HepG2 (cell line): Measurements from ENCODE around the gene GNB1. TPM values are rescaled to one million over a fixed set of nuclear protein-coding genes. Genes with fewer than 3 reads are reported as not detected.

ENCODE experiments used
- BORCS8-MEF2B ChIP-seq: sonication (generic); formaldehyde crosslinking; IDR thresholded peaks from 2 replicates; pipeline ENCODE4 v1.8.0; 2022; ENCODE audit warnings: mild to moderate bottlenecking, missing genetic modification reagents
- DMAP1 ChIP-seq: IDR thresholded peaks from 2 replicates; pipeline ENCODE4 v1.6.1; 2016
- FIP1L1 ChIP-seq: fragments of 200-400 bp; formaldehyde crosslinking; IDR thresholded peaks from 2 replicates; pipeline ENCODE4 v1.6.1; 2018; ENCODE audit warnings: low read depth, mild to moderate bottlenecking, low read length, moderate library complexity, borderline replicate concordance; ENCODE audit not compliant: insufficient read depth
- FOSL2 ChIP-seq: sonication (generic); formaldehyde crosslinking; IDR thresholded peaks from 2 replicates; pipeline ENCODE4 v1.4.0; 2020; ENCODE audit warnings: missing genetic modification reagents
- FOXK1 ChIP-seq: sonication (generic); formaldehyde crosslinking; IDR thresholded peaks from 2 replicates; pipeline ENCODE4 v1.4.0; 2020; ENCODE audit warnings: low read depth, missing genetic modification reagents, borderline replicate concordance
- HNRNPL ChIP-seq: fragments of 200-400 bp; formaldehyde crosslinking; IDR thresholded peaks from 2 replicates; pipeline ENCODE4 v1.6.1; 2017; ENCODE audit warnings: mild to moderate bottlenecking, low read depth, low read length
- KDM6A ChIP-seq: IDR thresholded peaks from 2 replicates; pipeline ENCODE4 v1.6.1; 2016; ENCODE audit warnings: low read depth
- PPARG ChIP-seq: conservative IDR thresholded peaks from 2 replicates; pipeline ENCODE4 v1.6.1; 2016; ENCODE audit warnings: missing biosample characterization, missing genetic modification reagents
- REXO4 ChIP-seq: sonication (generic); formaldehyde crosslinking; IDR thresholded peaks from 2 replicates; pipeline ENCODE4 v1.8.0; 2022; ENCODE audit warnings: missing genetic modification reagents, mild to moderate bottlenecking, borderline replicate concordance
- SOX13 ChIP-seq, 3 experiments: fragments of 450-650 bp in 1 of 3; sonication (generic) in 1 of 3; formaldehyde crosslinking in 1 of 3; IDR thresholded peaks in 2 of 3; conservative IDR thresholded peaks in 1 of 3; 2 replicates each; pipeline versions ENCODE4 v1.5.0 to v1.6.1; 2016 to 2020; ENCODE audit warnings: antibody characterized with exemption in 1 of 3, mild to moderate bottlenecking in 1 of 3, missing compliant biosample characterization in 1 of 3, missing genetic modification reagents in 1 of 3, moderate library complexity in 1 of 3
- ZNF629 ChIP-seq: sonication (generic); formaldehyde crosslinking; conservative IDR thresholded peaks from 2 replicates; pipeline ENCODE4 v1.5.0; 2020; ENCODE audit warnings: missing genetic modification reagents
- ZNF678 ChIP-seq: sonication (generic); formaldehyde crosslinking; IDR thresholded peaks from 2 replicates; pipeline ENCODE4 v1.4.0; 2020; ENCODE audit warnings: mild to moderate bottlenecking, missing genetic modification reagents
- ZNF788 ChIP-seq: sonication (generic); formaldehyde crosslinking; IDR thresholded peaks from 2 replicates; pipeline ENCODE4 v1.5.0; 2020; ENCODE audit warnings: mild to moderate bottlenecking, missing genetic modification reagents, borderline replicate concordance
- polyA plus RNA-seq, 8 experiments: library from polyadenylated mRNA; depleted of rRNA in 3 of 8; stranded (reverse) in 7 of 8; unstranded in 1 of 8; fragments of >200 nt; fragmentation: Illumina TruSeq in 4 of 8; extraction: Trizol in 4 of 8; gene quantifications; 2 replicates each; pipeline versions ENCODE4 v1.2.1 to v1.2.3, GENCODE V29; 2011 to 2016; ENCODE audit warnings: low read depth in 4 of 8, missing spikeins in 1 of 8, mixed read lengths in 1 of 8; ENCODE audit not compliant: insufficient read depth in 1 of 8
- total RNA-seq, 5 experiments: library from RNA; depleted of rRNA; stranded (reverse); fragments of >200 nt; fragmentation: Illumina TruSeq; extraction: Trizol; gene quantifications; 2 replicates each; pipeline ENCODE4 v1.2.3, GENCODE V29; 2016; ENCODE audit warnings: low read depth in 1 of 5
- TF ChIP-seq, protein P1 (sequence below): IDR thresholded peaks from 2 replicates; pipeline ENCODE4 v1.6.1; 2016; ENCODE audit warnings: low read depth, control low read depth
- TF ChIP-seq, protein P2 (sequence below): sonication (generic); formaldehyde crosslinking; IDR thresholded peaks from 2 replicates; pipeline ENCODE4 v1.4.0; 2020; ENCODE audit warnings: missing genetic modification reagents
- TF ChIP-seq, protein P3 (sequence below): sonication (generic); formaldehyde crosslinking; IDR thresholded peaks from 2 replicates; pipeline ENCODE4 v1.4.0; 2020; ENCODE audit warnings: missing genetic modification reagents, borderline replicate concordance

The GNB1 gene
- total and polyA plus RNA-seq, 2 of the 13 experiments (the other 11 are each of a cell fraction or from before 2014, with no cell fraction given): 66.2 to 327 TPM

DNA sequence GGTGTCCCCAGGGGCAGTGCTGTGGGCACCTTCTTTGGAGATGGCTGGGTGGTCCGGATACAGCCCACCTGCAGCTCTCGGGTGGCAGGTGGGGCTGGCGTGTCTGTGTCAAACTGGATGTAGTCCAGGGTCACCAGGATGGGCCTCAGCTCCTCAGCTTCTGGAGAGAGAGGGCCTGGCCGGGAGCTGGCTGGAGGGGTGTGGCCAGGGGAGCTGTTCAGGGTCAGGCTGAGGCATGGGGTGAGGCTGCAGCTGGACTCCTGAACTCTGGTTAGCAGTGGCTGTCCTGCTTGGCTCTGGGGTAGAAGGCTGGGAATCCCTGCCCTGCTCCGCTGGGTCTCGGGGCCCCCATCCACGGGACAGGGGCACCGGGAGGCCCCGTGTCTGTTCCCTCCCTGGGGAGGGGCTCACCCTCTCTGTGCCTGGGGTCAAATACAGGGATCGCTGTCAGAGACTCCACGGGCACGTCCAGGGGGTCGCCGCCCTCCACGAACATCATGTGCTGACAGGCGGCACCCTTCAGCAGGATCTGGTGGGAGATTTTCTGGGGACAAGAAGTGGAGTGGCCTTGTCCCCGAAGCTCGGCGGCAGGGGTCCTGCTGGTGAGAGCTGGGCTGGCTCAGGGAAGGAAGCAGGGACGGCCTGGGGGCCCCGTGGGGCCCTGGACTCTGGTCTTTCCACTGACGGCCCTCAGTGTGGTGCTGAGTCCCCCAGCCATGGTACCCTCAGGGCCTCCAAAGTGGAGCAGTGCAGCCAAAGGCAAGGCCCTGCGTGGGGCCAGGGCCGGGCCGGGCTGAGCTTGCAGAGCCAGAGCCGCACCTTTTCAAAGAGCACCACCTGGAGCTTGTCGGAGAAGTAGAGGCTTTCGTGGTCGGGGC lies 32.3 kb upstream of the GNB1 start (continued):
- TF ChIP-seq, protein P1, sequence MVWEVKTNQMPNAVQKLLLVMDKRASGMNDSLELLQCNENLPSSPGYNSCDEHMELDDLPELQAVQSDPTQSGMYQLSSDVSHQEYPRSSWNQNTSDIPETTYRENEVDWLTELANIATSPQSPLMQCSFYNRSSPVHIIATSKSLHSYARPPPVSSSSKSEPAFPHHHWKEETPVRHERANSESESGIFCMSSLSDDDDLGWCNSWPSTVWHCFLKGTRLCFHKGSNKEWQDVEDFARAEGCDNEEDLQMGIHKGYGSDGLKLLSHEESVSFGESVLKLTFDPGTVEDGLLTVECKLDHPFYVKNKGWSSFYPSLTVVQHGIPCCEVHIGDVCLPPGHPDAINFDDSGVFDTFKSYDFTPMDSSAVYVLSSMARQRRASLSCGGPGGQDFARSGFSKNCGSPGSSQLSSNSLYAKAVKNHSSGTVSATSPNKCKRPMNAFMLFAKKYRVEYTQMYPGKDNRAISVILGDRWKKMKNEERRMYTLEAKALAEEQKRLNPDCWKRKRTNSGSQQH (CRISPR knock-in tag): no peak
- TF ChIP-seq HNRNPL (peak; percentile 78), ZNF788 (peak; percentile 49; the same call in 1 of the 2 replicates), DMAP1 (CRISPR knock-in tag) (peak; percentile 58; the same call in 1 of the 2 replicates), REXO4 (CRISPR knock-in tag) (no peak), KDM6A (CRISPR knock-in tag) (peak; percentile 62), FOSL2 (peak; percentile 5; the same call in 1 of the 2 replicates), FIP1L1 (no peak), ZNF678 (CRISPR knock-in tag) (peak; percentile 64; the same call in 1 of the 2 replicates), ZNF629 (CRISPR knock-in tag) (peak; percentile 43; the same call in 1 of the 2 replicates), PPARG (CRISPR knock-in tag) (no peak; the same call in 1 of the 2 replicates), FOXK1 (CRISPR knock-in tag) (no peak), BORCS8-MEF2B (0 out of 2 replicates have a peak, but pooled peaks have one; percentile 34), SOX13 (IDR thresholded peaks at IDR 0.05) (0 out of 2 replicates have a peak, but pooled peaks have one; percentile 16), SOX13 (CRISPR knock-in tag; conservative IDR thresholded peaks at IDR 0.05 in 1 of 2, IDR thresholded peaks at IDR 0.05 in 1 of 2) (peak in 1 of 2 experiments; percentile 50; a peak in 1 of 4 replicates)
- TF ChIP-seq, protein P2, sequence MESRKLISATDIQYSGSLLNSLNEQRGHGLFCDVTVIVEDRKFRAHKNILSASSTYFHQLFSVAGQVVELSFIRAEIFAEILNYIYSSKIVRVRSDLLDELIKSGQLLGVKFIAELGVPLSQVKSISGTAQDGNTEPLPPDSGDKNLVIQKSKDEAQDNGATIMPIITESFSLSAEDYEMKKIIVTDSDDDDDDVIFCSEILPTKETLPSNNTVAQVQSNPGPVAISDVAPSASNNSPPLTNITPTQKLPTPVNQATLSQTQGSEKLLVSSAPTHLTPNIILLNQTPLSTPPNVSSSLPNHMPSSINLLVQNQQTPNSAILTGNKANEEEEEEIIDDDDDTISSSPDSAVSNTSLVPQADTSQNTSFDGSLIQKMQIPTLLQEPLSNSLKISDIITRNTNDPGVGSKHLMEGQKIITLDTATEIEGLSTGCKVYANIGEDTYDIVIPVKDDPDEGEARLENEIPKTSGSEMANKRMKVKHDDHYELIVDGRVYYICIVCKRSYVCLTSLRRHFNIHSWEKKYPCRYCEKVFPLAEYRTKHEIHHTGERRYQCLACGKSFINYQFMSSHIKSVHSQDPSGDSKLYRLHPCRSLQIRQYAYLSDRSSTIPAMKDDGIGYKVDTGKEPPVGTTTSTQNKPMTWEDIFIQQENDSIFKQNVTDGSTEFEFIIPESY (CRISPR knock-in tag): no peak
- TF ChIP-seq, protein P3, sequence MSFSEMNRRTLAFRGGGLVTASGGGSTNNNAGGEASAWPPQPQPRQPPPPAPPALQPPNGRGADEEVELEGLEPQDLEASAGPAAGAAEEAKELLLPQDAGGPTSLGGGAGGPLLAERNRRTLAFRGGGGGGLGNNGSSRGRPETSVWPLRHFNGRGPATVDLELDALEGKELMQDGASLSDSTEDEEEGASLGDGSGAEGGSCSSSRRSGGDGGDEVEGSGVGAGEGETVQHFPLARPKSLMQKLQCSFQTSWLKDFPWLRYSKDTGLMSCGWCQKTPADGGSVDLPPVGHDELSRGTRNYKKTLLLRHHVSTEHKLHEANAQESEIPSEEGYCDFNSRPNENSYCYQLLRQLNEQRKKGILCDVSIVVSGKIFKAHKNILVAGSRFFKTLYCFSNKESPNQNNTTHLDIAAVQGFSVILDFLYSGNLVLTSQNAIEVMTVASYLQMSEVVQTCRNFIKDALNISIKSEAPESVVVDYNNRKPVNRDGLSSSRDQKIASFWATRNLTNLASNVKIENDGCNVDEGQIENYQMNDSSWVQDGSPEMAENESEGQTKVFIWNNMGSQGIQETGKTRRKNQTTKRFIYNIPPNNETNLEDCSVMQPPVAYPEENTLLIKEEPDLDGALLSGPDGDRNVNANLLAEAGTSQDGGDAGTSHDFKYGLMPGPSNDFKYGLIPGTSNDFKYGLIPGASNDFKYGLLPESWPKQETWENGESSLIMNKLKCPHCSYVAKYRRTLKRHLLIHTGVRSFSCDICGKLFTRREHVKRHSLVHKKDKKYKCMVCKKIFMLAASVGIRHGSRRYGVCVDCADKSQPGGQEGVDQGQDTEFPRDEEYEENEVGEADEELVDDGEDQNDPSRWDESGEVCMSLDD (CRISPR knock-in tag): peak; percentile 70; the same call in 1 of the 2 replicates
